ENCODE measurements around the gene ZFAND3.

DNA sequence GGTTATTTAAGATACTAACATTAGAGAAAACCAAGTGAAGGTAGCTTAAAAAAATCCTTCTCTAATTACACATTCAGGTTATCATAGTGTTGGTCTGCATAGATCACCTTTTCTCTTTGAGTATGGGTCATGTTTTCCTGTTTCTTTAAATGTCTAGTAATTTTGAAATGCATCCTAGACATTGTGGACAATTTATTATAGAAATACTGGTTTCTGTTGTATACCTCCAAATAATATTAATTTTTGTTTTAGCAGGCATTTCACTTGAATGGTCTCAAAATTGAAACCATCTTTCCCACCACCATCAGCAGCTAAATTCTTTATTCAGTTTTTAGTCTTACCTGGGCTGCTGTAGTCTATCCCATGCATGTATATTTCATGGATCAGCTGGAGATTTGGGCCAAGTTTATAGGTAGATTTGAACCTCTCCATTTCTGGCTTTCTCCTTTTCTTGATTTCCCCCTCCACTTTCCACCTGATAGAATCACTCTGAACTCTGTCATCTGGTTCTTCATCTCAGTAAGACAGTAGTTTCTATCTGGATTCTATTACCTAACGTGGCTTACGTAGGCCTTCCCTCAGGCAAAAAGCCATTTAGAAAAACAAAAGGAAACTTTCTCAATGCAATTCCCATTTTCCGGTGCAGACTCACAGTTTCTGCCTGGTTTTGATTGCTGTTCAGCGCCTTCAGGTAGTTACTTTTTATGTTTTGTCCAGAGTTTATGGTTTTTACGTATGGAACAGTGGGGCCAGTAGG, 52.3 kb downstream of the ZFAND3 start:
- TF ChIP-seq, protein P1, sequence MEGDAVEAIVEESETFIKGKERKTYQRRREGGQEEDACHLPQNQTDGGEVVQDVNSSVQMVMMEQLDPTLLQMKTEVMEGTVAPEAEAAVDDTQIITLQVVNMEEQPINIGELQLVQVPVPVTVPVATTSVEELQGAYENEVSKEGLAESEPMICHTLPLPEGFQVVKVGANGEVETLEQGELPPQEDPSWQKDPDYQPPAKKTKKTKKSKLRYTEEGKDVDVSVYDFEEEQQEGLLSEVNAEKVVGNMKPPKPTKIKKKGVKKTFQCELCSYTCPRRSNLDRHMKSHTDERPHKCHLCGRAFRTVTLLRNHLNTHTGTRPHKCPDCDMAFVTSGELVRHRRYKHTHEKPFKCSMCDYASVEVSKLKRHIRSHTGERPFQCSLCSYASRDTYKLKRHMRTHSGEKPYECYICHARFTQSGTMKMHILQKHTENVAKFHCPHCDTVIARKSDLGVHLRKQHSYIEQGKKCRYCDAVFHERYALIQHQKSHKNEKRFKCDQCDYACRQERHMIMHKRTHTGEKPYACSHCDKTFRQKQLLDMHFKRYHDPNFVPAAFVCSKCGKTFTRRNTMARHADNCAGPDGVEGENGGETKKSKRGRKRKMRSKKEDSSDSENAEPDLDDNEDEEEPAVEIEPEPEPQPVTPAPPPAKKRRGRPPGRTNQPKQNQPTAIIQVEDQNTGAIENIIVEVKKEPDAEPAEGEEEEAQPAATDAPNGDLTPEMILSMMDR (conservative IDR thresholded peaks at IDR 0.05; ENCODE audit: low read length) = no peak
- TF ChIP-seq EZH2phosphoT487 (IDR thresholded peaks at IDR 0.05; ENCODE audit: borderline replicate concordance, low read depth, low read length) = no peak

Measured in OCI-LY7 (cell line).